Upper lobe of right lung (tissue), 1 donor: ENCODE data around the gene RALGPS1. TPM values are rescaled to one million over a fixed set of nuclear protein-coding genes. Genes with fewer than 3 reads are reported as not detected.

Experiments used
- ATAC-seq: fragments of 200-7000 bp; cut with Tn5 transposase; one replicate; pipeline ENCODE4 v1.9.1; 2020; ENCODE audit warnings: mild to moderate bottlenecking, moderate library complexity
- DNase-seq: peaks from one replicate; pipeline ENCODE4 v3.0.0-alpha.2; 2020
- H3K27ac ChIP-seq: fragments of 200-600 bp; one replicate; pipeline ENCODE4 v1.8.0; 2022
- H3K27me3 ChIP-seq: fragments of 200-600 bp; one replicate; pipeline ENCODE4 v1.8.0; 2022; ENCODE audit warnings: mild to moderate bottlenecking
- H3K36me3 ChIP-seq: fragments of 200-600 bp; one replicate; pipeline ENCODE4 v1.8.0; 2022
- H3K4me1 ChIP-seq: fragments of 200-600 bp; one replicate; pipeline ENCODE4 v1.8.0; 2022
- H3K4me3 ChIP-seq: fragments of 200-600 bp; one replicate; pipeline ENCODE4 v1.8.0; 2022; ENCODE audit warnings: mild to moderate bottlenecking
- H3K9me3 ChIP-seq: fragments of 200-600 bp; one replicate; pipeline ENCODE4 v1.8.0; 2022
- CTCF ChIP-seq: fragments of 200-600 bp; IDR thresholded peaks from one replicate; pipeline ENCODE4 v1.8.0; 2022; ENCODE audit warnings: antibody characterized with exemption
- intact Hi-C: fragments of 100-400 bp; cut with DNase I; formaldehyde crosslinking; loops from one replicate; pipeline ENCODE4 v1.11.0; 2022
- total RNA-seq: library from RNA; stranded (reverse); fragmentation: NEBNext Ultra II Directional; extraction: Animal tissue kit (Norgen Biotek cat#: 25700); gene quantifications from one replicate; pipeline ENCODE4 v1.2.1, GENCODE V29; 2021
- donor health status: DM: no; HTN: yes; CAD: no; lungs with severe emphysema.

Gene RALGPS1
- total RNA-seq, 1 donor from 2014 or later, result 15.9 TPM

DNA sequence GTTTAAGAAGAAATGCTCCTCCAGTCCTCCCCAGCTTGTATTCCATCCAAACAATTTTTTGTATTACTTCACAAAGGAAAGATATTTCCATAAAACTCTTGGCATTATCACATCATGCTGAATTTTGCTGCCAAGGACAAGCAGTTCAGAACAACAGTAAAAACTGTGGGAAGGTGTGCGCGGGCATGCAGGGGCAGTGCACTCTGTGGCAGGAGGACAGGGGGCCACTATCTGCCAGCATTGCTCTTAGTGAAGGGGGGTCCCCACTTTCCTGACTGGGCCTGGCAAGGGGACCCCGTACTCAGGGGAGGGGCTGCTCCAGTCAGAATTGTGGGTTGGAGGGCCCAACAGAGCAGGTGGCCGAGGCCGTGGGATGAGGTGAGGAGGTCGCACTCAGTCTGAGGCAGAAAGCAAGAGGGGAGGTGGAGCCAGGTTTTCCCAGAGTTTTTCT is 175.1 kb downstream of the RALGPS1 start:
- Histone ChIP-seq H3K4me1 (no peaks in the 10 kb centered on the region), H3K4me3 (no peak overlapping the region), H3K27ac (peak overlapping the region; percentile 63), H3K36me3 (peaks cover 11% of the 10 kb centered on the region), H3K27me3 (no peaks in the 10 kb centered on the region), H3K9me3 (no peaks in the 10 kb centered on the region)
- intact Hi-C loops, result no loop called here
- ATAC-seq (no peak), DNase-seq (no peak)
- no peak for TF ChIP-seq CTCF

GRCh38 chr9:127090341-127090985 is 175.9 kb downstream of the RALGPS1 start:
- intact Hi-C loops, result no loop called here

DNA sequence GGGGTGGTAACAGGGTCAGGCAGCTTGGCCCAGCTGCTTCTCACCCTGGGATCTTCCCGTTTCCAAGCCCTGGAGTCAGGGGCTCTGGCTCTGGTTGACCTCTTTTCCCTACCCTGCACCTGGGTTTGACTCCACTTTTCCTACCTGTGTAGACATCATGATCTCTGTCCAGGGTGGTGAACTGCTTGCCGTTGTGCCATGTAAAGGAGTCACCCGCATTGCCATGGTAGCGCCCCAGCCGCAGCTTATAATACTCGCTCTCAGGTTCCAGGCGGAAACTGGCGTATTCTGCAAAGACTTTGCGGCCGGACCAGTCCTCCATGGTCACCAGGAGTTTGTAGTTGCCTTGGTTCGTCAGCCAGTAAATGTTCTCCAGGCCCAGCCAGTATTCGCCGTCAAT is 176.9 kb downstream of the RALGPS1 start:
- H3K27ac ChIP-seq, result no peak overlapping the region
- no peaks in the 10 kb centered on the region for H3K27me3 ChIP-seq
- no peaks in the 10 kb centered on the region for H3K4me1 ChIP-seq
- peaks cover 11% of the 10 kb centered on the region for H3K36me3 ChIP-seq
- DNase-seq (no peak), ATAC-seq (no peak)
- TF ChIP-seq CTCF, result no peak
- no peak overlapping the region for H3K4me3 ChIP-seq
- H3K9me3 ChIP-seq, result no peaks in the 10 kb centered on the region
- intact Hi-C loops, result no loop called here

More at GRCh38 chr9:127090341-127090985, 175.9 kb downstream of the RALGPS1 start:
- DNase-seq (no peak), ATAC-seq (no peak)
- TF ChIP-seq CTCF, result no peak
- Histone ChIP-seq H3K27ac (peak overlapping the region; percentile 63), H3K27me3 (no peaks in the 10 kb centered on the region), H3K4me1 (no peaks in the 10 kb centered on the region), H3K4me3 (no peak overlapping the region), H3K36me3 (peaks cover 11% of the 10 kb centered on the region), H3K9me3 (no peaks in the 10 kb centered on the region)

DNA sequence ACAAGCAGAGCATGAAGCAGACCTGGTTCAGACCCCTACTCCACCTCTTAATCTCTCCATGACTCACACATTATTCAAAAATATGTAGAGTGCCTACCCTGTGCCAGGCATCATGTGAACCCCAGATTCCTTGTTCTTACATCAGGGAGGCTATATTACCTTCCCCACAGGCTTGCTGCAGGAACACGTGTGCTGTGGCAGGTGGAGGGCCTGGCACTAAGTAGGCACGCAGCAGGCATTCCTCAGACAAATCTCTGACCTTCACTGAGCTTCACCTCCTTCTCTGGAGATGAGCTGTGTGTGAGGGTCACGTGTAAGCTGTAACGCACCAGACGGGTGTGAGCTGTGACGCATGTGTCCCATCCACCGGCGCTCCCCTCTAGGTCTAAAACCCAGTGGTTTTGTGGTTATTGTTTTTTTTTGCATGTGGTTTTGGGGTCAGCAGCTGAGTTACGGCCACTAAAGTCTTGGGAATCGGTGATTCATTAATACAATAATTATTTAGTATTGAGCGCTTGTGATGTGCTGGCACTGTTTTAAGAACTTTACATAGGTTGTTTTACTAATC is 177.5 kb downstream of the RALGPS1 start:
- Histone ChIP-seq H3K27me3 (no peaks in the 10 kb centered on the region), H3K4me1 (no peaks in the 10 kb centered on the region), H3K4me3 (no peak overlapping the region), H3K36me3 (peaks cover 11% of the 10 kb centered on the region), H3K27ac (no peak overlapping the region), H3K9me3 (no peaks in the 10 kb centered on the region)
- DNase-seq (no peak), ATAC-seq (no peak)
- intact Hi-C loops, result no loop called here
- TF ChIP-seq CTCF, result no peak

DNA sequence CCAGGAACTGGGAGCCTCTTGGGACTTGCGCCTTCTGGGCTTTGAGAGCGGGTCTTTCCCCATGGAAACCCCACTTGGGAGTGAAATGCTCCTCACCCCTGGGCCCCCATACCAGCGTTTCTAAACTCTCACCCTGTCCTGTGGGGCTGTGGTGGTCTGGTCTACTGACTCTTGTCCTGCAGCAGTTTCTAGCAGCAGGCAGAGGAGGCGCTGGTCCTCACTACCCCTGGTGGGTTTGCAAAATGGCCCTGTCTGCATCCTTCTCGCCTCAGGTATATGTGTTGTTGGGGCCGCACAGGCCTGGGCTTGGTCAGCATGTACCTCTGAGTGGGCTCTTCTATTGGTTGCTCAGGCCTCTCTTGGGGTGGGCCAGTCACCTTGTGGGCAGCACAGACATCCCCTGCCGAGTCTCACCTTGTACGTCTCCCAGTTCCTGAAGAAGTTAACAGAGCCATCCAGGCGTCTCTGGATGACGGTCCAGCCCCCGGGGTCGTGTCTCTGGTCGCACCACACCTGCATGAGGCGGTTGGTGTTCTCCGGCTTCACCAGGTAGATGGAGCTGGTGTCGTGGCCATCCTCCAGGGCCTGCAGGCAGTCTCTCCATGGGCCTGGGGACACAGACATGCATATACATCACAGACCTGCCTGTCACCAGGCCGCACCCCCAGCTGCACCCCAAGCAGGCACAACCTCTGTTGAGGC is 178.9 kb downstream of the RALGPS1 start:
- no peaks in the 10 kb centered on the region for H3K27me3 ChIP-seq
- no peaks in the 10 kb centered on the region for H3K9me3 ChIP-seq
- intact Hi-C loops, result no loop called here
- H3K4me3 ChIP-seq, result no peak overlapping the region
- H3K36me3 ChIP-seq, result no peaks in the 10 kb centered on the region
- no peaks in the 10 kb centered on the region for H3K4me1 ChIP-seq
- ATAC-seq (no peak), DNase-seq (no peak)
- no peak overlapping the region for H3K27ac ChIP-seq
- TF ChIP-seq CTCF, result no peak
